Breast epithelium (tissue), 3 donors: ENCODE data around the gene PLTP.

Experiments used
- POLR2A ChIP-seq: fragments of 450-650 bp; IDR thresholded peaks from one replicate; pipeline ENCODE4 v1.6.1; 2016; ENCODE audit warnings: antibody characterized with exemption, mild to moderate bottlenecking, moderate library complexity
- POLR2AphosphoS5 ChIP-seq, 3 donors: sonication (generic); formaldehyde crosslinking; IDR thresholded peaks; one replicate each; pipeline ENCODE4 v1.6.1; 2017; ENCODE audit warnings: antibody characterized with exemption in 3 of 3
- TF ChIP-seq, protein P1 (sequence below), 3 donors: fragments of 450-650 bp; IDR thresholded peaks; one replicate each; pipeline ENCODE4 v1.5.1; 2016 to 2017; ENCODE audit warnings: antibody characterized with exemption in 3 of 3, mild to moderate bottlenecking in 3 of 3, moderate library complexity in 3 of 3

DNA sequence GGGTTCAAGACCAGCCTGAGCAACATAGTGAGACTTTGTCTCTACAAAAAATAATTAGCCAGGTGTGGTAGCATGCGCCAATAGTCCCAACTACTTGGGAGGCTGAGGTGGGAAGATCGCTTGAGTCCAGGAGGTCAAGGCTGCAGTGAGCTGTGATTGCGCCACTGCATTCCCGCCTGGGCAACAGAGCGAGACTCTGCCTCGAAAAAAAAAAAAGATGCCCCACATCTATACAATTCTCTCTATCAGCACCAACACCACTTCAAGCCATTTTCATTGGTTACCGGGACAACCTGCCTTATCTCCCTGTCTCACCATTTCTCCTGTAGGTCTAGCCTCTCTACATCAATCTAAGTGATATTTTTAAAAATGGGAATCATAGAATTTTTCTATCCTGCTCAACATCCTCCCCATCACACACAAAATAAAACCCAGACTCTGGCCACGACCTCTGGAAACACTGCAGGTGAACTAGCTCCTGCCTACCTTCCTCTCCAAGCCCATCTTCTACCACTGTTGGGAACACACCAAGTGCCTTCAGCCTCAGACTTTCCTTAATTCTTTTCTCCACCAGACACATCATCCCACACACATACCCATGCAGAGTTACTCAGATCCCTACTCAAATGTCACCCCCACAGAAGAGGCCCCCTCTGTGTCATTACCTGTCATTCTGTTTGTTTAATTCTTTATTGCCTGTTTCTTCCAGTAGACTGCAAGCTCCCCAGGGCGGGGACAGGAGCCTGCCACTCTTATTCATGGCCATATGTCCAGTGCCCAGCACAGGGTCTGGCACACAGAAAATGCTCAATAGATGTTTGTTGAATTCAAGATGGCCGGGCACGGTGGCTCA is 9.6 kb upstream of the PLTP start:
- TF ChIP-seq, protein P1, sequence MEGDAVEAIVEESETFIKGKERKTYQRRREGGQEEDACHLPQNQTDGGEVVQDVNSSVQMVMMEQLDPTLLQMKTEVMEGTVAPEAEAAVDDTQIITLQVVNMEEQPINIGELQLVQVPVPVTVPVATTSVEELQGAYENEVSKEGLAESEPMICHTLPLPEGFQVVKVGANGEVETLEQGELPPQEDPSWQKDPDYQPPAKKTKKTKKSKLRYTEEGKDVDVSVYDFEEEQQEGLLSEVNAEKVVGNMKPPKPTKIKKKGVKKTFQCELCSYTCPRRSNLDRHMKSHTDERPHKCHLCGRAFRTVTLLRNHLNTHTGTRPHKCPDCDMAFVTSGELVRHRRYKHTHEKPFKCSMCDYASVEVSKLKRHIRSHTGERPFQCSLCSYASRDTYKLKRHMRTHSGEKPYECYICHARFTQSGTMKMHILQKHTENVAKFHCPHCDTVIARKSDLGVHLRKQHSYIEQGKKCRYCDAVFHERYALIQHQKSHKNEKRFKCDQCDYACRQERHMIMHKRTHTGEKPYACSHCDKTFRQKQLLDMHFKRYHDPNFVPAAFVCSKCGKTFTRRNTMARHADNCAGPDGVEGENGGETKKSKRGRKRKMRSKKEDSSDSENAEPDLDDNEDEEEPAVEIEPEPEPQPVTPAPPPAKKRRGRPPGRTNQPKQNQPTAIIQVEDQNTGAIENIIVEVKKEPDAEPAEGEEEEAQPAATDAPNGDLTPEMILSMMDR (IDR thresholded peaks at IDR 0.05) = no peak
- no peak for TF ChIP-seq POLR2A
- no peak for TF ChIP-seq POLR2AphosphoS5 (IDR thresholded peaks at IDR 0.05)
